Neutrophil (primary cell): ENCODE data around the gene SLC6A16.

Experiments
- H3K27ac ChIP-seq: fragments of 200-600 bp; sonication (generic); 2 replicates; pipeline ENCODE4 v1.5.1; 2016; ENCODE audit warnings: mild to moderate bottlenecking, moderate library complexity
- H3K27me3 ChIP-seq: fragments of 200-600 bp; sonication (generic); 2 replicates; pipeline ENCODE4 v1.6.0; 2016; ENCODE audit warnings: mild to moderate bottlenecking
- H3K36me3 ChIP-seq: fragments of 200-600 bp; sonication (generic); 2 replicates; pipeline ENCODE4 v1.5.1; 2017
- H3K4me1 ChIP-seq, 2 experiments: fragments of 200-600 bp in 1 of 2; sonication (generic) in 1 of 2; 1 replicate in 1 of 2; 2 replicates in 1 of 2; pipeline versions ENCODE4 v1.5.1 to v1.6.1; 2013 to 2016; ENCODE audit warnings: low read depth in 1 of 2, low read length in 1 of 2, mild to moderate bottlenecking in 1 of 2, moderate library complexity in 1 of 2; ENCODE audit not compliant: control insufficient read depth in 1 of 2, insufficient read depth in 1 of 2
- H3K4me3 ChIP-seq, 2 experiments: fragments of 200-600 bp in 1 of 2; sonication (generic) in 1 of 2; 1 replicate in 1 of 2; 2 replicates in 1 of 2; pipeline ENCODE4 v1.5.1; 2013 to 2016; ENCODE audit warnings: low read depth in 1 of 2, low read length in 1 of 2, mild to moderate bottlenecking in 1 of 2, moderate library complexity in 1 of 2
- H3K9me3 ChIP-seq: fragments of 200-600 bp; sonication (generic); 2 replicates; pipeline ENCODE4 v1.5.1; 2016
- TF ChIP-seq, protein P1 (sequence below): fragments of 200-600 bp; sonication (generic); IDR thresholded peaks from 2 replicates; pipeline ENCODE4 v1.5.1; 2016; ENCODE audit warnings: antibody characterized with exemption

Gene SLC6A16

GRCh38 chr19:49338023-49338677 lies 13.2 kb upstream of the SLC6A16 start:
- Histone ChIP-seq H3K4me1 (peaks cover 40 to 47% of the 10 kb centered on the region in 2 experiments), H3K27me3 (no peaks in the 10 kb centered on the region), H3K27ac (no peak overlapping the region), H3K36me3 (peaks cover 51% of the 10 kb centered on the region), H3K4me3 (no peak overlapping the region), H3K9me3 (no peaks in the 10 kb centered on the region)
- TF ChIP-seq, protein P1, sequence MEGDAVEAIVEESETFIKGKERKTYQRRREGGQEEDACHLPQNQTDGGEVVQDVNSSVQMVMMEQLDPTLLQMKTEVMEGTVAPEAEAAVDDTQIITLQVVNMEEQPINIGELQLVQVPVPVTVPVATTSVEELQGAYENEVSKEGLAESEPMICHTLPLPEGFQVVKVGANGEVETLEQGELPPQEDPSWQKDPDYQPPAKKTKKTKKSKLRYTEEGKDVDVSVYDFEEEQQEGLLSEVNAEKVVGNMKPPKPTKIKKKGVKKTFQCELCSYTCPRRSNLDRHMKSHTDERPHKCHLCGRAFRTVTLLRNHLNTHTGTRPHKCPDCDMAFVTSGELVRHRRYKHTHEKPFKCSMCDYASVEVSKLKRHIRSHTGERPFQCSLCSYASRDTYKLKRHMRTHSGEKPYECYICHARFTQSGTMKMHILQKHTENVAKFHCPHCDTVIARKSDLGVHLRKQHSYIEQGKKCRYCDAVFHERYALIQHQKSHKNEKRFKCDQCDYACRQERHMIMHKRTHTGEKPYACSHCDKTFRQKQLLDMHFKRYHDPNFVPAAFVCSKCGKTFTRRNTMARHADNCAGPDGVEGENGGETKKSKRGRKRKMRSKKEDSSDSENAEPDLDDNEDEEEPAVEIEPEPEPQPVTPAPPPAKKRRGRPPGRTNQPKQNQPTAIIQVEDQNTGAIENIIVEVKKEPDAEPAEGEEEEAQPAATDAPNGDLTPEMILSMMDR = no peak

DNA sequence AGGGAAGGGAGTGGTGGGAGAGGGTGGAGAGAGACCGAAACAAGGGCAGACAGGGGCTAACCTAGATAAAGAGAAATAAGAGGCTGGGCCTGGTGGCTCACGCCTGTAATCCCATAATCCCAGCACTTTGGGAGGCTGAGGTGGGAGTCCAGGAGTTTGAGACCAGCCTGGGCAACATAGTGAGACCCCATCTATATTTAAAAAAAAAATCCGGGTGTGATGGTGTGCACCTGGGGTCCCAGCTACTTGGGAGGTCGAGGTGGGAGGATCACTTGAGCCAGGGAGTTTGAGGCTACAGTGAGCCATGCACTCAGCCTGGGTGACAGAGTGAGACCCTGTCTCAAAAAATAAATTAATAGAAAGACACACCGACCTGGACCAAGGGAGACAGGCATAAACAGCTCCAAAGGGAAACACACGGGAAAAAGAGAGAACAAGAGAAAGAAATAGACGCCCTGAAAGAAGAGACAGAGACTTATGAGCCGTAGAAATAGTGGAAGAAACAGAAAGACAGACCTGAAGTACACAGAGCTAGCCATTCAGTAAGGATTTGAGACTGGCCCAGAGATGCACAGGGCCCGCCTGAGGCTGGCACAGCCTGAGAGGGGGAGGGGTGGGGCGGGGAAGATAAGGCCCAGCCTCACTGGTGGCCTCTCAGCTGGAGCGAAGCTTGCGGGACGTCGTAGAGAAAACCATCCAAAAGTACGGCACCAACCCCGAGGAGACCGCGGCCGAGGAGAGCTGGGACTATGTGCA lies 12.5 kb upstream of the SLC6A16 start:
- Histone ChIP-seq H3K36me3 (peaks cover 51% of the 10 kb centered on the region), H3K27me3 (no peaks in the 10 kb centered on the region), H3K9me3 (no peaks in the 10 kb centered on the region), H3K4me3 (peak overlapping the region; percentile 83 to 96), H3K27ac (peak overlapping the region; percentile 94), H3K4me1 (peaks cover 47 to 55% of the 10 kb centered on the region in 2 experiments)
- TF ChIP-seq, protein P1 = no peak

GRCh38 chr19:49336482-49337266 lies 11.7 kb upstream of the SLC6A16 start:
- H3K36me3 ChIP-seq = peaks cover 49% of the 10 kb centered on the region
- H3K27ac ChIP-seq = peak overlapping the region; percentile 94
- TF ChIP-seq, protein P1 = no peak
- H3K4me3 ChIP-seq = peak overlapping the region; percentile 83 to 96
- H3K27me3 ChIP-seq = no peaks in the 10 kb centered on the region
- no peaks in the 10 kb centered on the region for H3K9me3 ChIP-seq
- H3K4me1 ChIP-seq = peaks cover 54 to 62% of the 10 kb centered on the region in 2 experiments

DNA sequence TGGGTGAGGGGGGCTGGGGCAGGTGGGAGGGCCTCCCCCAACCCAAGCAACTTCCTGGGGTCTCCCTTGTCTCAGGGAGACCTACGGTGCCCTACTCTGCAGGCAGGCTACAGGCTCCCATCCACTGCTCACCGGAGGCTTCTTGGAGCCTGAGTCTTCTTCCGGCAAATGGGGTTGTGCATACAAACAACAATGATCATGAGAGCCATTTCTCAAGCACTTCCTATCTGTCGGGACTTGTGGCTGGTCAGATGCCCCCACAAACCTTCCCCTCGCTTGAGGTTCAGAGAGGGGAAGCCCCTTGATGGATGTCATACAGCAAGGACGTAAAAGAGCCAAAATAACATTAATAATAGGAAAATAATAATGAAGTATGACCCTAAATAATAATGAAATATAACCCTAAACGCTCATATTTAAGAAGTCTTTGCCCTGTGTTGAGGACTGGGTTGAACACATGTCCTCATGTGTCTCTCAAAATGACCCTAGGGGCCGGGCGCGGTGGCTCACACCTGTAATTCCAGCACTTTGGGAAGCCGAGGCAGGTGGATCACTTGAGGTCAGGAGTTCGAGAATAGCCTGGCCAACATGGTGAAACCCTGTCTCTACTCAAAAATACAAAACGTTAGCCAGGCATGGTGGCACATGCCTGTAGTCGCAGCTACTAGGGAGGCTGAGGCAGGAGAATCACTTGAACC lies 10.9 kb upstream of the SLC6A16 start:
- peak overlapping the region; percentile 94 for H3K27ac ChIP-seq
- TF ChIP-seq, protein P1 = no peak
- H3K27me3 ChIP-seq = no peaks in the 10 kb centered on the region
- H3K9me3 ChIP-seq = no peaks in the 10 kb centered on the region
- H3K4me3 ChIP-seq = peak overlapping the region; percentile 83 to 96
- H3K4me1 ChIP-seq = peaks cover 58 to 65% of the 10 kb centered on the region in 2 experiments
- H3K36me3 ChIP-seq = peaks cover 41% of the 10 kb centered on the region
